ENCODE data around the gene IL17F. TPM values are rescaled to one million over a fixed set of nuclear protein-coding genes. Genes with fewer than 3 reads are reported as not detected.

Gene IL17F
- polyA plus RNA-seq (ENCODE audit: insufficient read length): 0.40 TPM
- long read RNA-seq, donor 1: 0 reads
- long read RNA-seq, donor 2: 0 reads
- long read RNA-seq, donor 3: 0 reads
- long read RNA-seq, donor 4: 0 reads
- long read RNA-seq, donor 5: 0 reads
- long read RNA-seq, donor 6: 0 reads
- long read RNA-seq, donor 7: 0 reads
- long read RNA-seq, donor 8: 0 reads

GRCh38 chr6:52244400-52244799 lies at the start of gene IL17F:
Gene IL17F, minus strand, starts transcription at chr6:52244500. Its CDS starts 71 bp downstream, at chr6:52244429.
- no peak for DNase-seq

GRCh38 chr6:52293067-52293466 lies 48.8 kb upstream of the IL17F start:
- no peak for DNase-seq

GRCh38 chr6:52288841-52289240 lies 44.5 kb upstream of the IL17F start:
- DNase-seq: no peak

GRCh38 chr6:52288216-52288615 lies 43.9 kb upstream of the IL17F start:
- DNase-seq: no peak

- peak; percentile 63 for DNase-seq
Measured at GRCh38 chr6:52286798-52287432, 42.6 kb upstream of the IL17F start.

GRCh38 chr6:52285177-52286068 lies 41.1 kb upstream of the IL17F start:
- DNase-seq: no peak

- DNase-seq: peak; percentile 99
Measured at GRCh38 chr6:52284460-52285176, 40.3 kb upstream of the IL17F start, which contains the start of gene MCM3. Gene MCM3, minus strand, starts transcription at chr6:52284742. Its CDS starts 68 bp downstream, at chr6:52284674.

- DNase-seq: peak; percentile 46
Measured at GRCh38 chr6:52284131-52284459, 39.8 kb upstream of the IL17F start.

GRCh38 chr6:52283111-52283510 lies 38.8 kb upstream of the IL17F start:
- DNase-seq: no peak

- no peak for DNase-seq
Measured at GRCh38 chr6:52276130-52276529, 31.8 kb upstream of the IL17F start.

- no peak for DNase-seq
Measured at GRCh38 chr6:52271852-52272460, 27.7 kb upstream of the IL17F start.

GRCh38 chr6:52263709-52264540 lies 19.6 kb upstream of the IL17F start:
- DNase-seq: peak; percentile 53

- DNase-seq: no peak
Measured at GRCh38 chr6:52262620-52263344, 18.5 kb upstream of the IL17F start.

- DNase-seq: no peak
Measured at GRCh38 chr6:52261229-52261628, 16.9 kb upstream of the IL17F start.

GRCh38 chr6:52260634-52261033 lies 16.3 kb upstream of the IL17F start:
- no peak for DNase-seq

GRCh38 chr6:52255434-52255833 lies 11.1 kb upstream of the IL17F start:
- no peak for DNase-seq

- DNase-seq: no peak
Measured at GRCh38 chr6:52254731-52255378, 10.6 kb upstream of the IL17F start.

- DNase-seq: no peak
Measured at GRCh38 chr6:52253494-52253893, 9.2 kb upstream of the IL17F start.

GRCh38 chr6:52251113-52251512 lies 6.8 kb upstream of the IL17F start:
- no peak for DNase-seq

GRCh38 chr6:52249078-52249477 lies 4.8 kb upstream of the IL17F start:
- DNase-seq: no peak

Measured in left kidney (tissue), 8 donors.